Smooth muscle cell of the umbilical artery (primary cell): Measurements from ENCODE around the gene CACNA2D3. TPM values are rescaled to one million over a fixed set of nuclear protein-coding genes. Genes with fewer than 3 reads are reported as not detected.

Source experiments
- total RNA-seq: library from RNA; depleted of rRNA; stranded (reverse); fragments of >200 nt; gene quantifications from 2 replicates; pipeline ENCODE4 v1.2.3, GENCODE V29; 2014

Gene CACNA2D3
- 0.05 TPM in 1 of 2 replicates, not detected in the other for total RNA-seq

GRCh38 chr3:54122324-54123002 is at the start of gene CACNA2D3:
CACNA2D3 (plus strand) TSS chr3:54122552.

GRCh38 chr3:54928046-54928770 is 805.9 kb downstream of the CACNA2D3 start, which contains the start of gene LRTM1:
LRTM1 (minus strand) TSS chr3:54928059; CDS start chr3:54927911, 148 bp downstream.

Other genes with a start within 250 kb of the CACNA2D3 start
- 43.4 TPM in 2 replicates for gene ACTR8, start 240.4 kb upstream of the CACNA2D3 start, total RNA-seq
- 10.3 and 16.9 TPM in 2 replicates for gene SELENOK, start 230.7 kb upstream of the CACNA2D3 start, total RNA-seq